ENCODE data around the gene INPP5E.
"Not testable (repeated sequence)": the region's sequence is repeated elsewhere in the genome, so short reads cannot be mapped to it uniquely, and the experiment has no call there.

The INPP5E gene

DNA sequence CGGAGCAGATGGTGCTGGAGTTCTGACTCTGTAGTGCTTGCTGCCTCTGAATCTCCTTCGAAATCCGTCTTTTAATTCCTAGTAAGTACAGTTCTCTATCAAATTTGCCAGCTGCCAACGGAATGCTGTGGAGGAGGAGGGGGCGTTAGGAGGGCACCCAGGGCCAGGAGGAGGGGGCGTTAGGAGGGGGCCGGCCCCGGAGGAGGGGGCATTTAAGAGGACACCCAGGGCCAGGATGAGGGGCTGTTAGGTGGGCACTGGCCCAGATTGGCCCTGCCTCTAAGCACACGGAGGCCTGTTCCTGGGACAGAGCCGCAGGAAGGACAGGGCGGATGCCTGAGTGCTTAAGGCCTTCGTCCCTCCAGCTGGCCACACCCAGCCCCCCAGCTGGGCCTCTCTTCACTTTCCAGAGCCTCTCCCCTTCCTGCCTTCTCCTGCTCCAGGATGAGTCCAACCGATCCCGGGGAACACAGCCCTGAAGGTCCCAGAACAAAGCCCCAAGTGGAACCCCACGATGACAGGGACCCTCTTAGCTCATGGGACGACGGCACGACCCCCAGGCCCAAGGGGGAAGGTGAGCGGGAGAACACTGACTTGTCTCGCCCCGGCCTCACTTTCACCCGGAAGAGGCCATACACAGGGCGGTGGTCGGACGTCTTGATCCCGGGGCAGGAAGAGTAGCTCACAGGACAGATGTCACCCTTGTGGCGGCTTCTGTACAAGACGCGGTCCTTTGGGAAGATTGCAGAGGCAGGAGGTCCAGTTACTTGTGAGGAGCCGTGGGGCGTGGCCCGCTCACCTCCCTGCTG lies 9.8 kb downstream of the INPP5E start:
- DNase-seq (ENCODE audit: low spot score), result no peak

DNA sequence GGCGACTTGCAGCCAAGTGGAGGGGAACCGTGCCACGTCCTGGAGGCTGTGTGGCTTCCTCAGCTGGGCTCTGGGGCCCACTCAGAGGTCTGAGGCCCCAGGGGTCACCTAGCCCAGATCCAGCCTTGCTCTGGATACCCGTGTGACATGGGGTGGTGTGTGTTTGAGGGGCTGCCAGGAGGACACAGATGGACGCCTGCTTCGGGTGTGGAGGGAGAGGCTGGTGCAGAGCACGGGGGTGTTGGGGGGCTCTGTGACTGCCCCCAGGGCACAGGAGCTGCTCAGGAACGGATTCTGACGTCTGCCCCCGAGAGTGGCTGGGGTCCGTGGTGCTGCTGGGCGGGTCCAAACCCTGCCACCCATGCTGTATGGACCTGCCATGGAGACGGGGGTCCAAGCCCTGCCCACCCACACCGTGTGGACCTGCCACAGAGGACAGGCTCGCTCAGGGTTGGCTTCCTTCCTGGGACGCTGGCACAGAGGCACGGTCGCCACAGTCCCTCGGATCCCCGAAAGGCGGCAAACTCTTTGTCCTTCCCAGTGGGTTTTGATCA lies 10.5 kb downstream of the INPP5E start:
- no peak for DNase-seq (ENCODE audit: low spot score)

DNA sequence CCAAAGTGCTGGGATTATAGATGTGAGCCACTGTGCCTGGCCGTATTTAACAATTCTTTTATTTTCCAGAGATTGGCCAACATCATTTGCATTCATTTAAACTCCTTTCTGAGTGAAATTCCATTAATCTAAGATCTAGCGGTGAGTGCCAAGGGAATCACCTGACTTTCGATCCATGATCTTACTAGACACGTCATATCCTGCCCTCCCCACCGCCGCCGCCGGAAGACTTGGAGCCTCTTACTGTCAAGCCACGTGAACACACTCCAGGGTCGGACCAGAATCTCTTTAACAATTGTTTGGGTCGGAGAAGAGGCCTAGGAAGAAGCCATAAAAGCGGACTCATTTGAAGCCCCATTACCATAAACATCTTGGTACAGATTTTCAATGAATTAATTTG lies 12.9 kb downstream of the INPP5E start:
- DNase-seq (ENCODE audit: low spot score), result no peak

DNA sequence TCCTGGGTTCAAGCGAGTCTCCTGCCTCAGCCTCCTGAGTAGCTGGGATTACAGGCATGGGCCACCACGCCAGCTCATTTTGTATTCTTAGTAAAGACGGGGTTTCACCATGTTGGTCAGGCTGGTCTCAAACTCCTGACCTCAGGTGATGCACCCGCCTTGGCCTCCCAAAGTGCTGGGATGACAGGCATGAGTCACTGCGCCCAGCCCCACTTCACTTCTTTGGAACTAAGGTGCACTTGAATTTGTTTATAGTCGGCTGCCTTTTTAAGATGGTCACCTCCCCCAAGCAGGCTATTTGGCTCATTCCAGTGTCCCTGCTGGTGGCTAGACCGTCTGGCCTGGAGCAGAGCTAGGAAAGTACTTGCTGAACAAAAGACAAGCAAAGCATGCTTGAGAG lies 14.3 kb downstream of the INPP5E start:
- DNase-seq (ENCODE audit: low spot score), result not testable (repeated sequence)

DNA sequence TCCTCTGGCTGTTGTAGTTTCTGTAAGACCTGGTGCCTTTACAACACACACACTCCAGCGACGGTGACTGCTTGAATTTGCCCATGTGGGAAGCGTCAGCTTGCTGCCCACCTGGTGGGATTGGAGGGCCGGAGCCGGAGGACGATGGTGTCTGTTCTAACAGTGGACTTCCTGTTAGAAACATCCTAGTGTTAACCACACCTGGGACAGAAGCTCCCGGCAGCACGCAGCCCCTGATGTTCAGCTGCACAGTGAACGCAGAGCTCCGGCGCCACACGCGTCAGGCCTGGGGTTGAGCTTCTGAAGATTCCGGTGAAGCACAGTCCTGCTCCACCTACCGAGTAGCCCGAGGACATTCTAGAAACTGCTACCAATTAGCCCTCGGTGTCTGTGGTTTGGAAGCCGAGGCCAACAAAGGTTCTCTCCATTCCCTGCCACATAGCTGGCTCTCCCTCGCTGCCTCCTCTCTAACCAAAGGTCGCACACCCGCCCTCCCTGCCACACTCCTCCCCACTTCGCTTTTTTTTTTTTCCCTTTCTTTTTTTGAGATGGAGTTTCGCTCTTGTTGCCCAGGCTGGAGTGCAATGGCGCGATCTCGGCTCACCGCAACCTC lies 14.8 kb downstream of the INPP5E start:
- DNase-seq (ENCODE audit: low spot score), result no peak

DNA sequence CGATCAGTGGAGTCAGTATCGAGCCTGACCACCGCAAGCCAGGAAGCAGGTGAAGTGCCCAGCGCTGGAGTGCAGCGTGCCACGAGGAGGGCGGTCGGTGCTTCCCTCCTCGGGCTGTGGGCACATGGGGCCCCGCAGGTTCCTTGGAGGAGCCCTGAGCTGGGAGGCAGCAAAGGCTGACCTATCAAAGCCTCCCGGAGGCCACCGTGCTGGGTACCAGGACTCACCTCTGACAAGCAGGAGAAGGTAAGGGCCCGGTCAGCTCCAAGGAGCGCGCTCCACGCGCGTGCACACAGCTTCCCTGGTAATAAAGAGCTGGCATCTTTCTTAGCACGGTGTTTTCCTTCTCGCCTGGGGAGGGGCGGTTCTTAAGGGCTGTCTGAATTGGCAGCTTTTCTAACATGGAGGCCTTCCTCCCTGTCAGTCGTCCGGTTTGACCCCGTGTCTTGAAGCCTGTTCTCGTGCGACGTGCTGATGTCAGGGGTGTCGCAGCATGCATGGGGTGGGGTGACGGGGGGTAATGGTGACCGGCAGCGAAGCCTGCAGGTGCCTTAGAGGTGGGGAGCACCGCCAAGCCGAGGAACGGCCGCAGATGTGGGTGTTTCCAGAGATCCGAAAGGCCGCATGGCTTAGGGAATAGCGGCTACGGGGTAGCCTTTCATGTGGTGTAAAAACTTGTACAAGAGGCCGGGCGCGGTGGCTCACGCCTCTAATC lies 16.1 kb downstream of the INPP5E start:
- no peak for DNase-seq (ENCODE audit: low spot score)

DNA sequence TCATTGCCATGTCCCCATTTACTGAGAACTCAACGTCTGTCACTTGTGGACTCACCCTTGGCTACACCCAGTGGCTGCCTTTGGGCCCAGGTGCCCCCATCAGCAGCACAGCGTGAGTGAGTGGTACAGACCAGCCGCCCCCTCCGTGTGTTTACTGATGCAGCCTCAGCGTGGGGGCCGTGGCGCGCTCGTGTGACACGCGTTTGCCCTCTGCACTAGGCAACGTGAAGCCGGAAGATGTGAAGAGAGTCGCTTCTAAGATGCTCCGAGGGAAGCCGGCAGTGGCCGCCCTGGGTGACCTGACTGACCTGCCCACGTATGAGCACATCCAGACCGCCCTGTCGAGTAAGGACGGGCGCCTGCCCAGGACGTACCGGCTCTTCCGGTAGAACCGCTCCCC lies 16.8 kb downstream of the INPP5E start:
- no peak for DNase-seq (ENCODE audit: low spot score)

DNA sequence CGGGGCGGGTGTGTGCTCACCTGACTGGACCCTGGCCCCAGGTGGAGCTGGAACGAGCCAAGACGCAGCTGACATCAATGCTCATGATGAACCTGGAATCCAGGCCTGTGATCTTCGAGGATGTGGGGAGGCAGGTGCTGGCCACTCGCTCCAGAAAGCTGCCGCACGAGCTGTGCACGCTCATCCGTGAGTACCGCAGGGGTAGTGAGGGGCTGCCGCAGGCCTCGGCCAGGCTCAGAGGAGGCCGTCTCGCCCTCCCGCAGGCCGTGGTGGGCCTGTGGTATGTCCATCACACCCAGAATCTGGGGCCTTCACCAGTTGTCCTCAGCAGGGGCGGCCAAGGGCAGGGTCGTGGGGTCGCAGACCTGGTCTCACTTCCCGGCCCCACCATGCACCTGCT lies 17.9 kb downstream of the INPP5E start:
- DNase-seq (ENCODE audit: low spot score), result no peak

DNA sequence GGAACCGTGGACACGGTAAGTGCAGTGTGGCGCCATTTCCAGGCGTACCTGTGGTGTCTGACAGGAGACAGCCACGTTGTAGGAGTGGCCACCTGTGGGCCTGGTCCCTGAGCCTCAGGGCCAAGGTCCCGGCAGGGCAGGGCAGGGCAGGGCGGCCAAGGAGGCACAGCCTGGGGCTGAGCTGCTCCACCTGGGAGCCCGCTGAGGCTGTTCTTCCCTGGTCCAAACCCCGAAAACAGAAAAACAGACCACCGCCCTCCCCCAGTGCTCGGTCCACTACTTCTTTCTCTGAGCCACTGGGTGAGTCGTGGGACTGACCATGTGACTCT lies 20.6 kb downstream of the INPP5E start:
- DNase-seq (ENCODE audit: low spot score), result no peak

DNA sequence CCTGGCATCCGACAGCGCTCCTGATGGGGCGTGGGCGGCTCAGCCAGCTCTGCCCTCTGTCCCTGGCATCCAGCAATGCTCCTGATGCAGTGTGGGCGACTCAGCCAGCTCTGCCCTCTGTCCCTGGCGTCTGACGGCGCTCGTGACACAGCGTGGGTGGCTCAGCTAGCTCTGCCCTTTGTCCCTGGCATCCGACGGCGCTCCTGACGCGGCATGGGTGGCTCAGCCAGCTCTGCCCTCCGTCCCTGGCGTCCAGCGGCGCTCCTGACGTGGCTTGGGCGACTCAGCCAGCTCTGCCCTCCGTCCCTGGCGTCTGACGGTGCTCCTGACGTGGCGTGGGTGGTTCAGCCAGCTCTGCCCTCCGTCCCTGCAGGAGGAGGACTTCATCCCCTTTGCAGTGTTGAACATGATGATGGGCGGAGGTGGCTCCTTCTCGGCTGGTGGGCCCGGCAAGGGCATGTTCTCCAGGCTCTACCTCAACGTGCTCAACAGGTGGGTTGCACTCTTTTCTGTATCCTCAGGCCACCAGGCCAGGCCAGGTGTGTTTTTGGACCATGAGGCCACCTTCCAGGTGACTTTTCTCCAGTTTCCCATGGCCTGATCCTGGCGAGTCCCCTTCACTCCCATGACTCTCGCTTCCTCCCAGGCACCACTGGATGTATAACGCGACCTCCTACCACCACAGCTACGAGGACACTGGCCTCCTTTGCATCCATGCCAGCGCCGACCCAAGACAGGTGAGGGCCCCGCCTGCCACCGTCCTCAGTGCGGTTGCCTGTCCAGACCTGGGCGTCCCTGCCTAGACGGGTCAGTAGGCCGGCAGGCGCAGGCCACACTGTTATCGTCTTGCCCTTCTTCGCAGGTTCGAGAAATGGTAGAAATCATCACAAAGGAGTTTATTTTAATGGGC lies 21.2 kb downstream of the INPP5E start:
- DNase-seq (ENCODE audit: low spot score), result no peak

DNA sequence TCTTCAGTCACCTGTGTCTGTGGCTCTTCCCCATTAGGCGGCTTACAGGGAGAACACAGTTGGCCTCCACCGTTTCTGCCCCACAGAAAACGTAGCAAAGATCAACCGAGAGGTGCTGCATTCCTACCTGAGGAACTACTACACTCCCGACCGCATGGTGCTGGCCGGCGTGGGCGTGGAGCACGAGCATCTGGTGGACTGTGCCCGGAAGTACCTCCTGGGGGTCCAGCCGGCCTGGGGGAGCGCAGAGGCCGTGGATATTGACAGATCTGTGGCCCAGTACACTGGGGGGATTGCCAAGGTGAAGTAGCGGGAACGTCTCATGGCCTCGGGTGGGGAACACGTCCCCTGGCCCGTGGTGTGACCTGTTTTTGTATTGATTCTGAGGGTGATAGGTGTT lies 22.7 kb downstream of the INPP5E start:
- no peak for DNase-seq (ENCODE audit: low spot score)

DNA sequence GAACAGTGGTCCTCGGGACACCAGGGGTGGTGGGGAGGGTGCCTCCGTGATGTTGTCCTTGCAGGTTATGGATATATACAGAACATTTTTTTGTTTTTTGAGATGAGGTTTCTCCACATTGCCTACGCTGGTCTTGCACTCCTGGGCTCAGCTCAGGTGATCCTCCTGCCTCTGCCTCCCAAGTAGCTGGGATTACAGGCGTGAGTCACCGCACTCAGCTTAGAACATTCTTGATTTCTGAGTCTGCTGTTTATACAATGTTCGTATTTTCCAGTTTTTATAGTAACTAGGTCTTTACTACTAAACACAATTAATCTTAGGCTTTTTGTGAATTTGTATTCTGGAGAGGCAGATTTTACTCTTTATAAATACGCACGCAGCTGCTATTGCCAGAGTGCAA lies 23.2 kb downstream of the INPP5E start:
- DNase-seq (ENCODE audit: low spot score), result no peak

DNA sequence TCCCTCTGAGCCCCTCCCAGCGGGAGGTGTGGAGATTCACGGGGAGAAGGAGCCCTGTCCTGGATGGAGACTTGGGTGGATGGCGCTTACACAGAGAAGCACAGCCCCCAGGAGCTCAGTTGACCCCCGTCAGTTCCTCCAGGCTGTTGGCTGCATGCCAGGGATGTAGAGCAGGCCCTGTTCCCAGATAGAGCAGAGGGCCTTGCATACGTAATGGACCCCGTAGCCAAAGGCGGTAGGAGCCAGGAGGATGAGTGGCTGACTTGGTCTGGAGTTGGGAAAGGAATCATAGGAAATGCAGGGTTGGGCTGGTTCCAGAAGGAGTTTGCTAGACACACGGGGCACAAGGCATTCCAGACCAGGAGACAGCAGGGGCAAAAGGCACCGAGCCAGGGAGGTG lies 26.7 kb downstream of the INPP5E start:
- DNase-seq (ENCODE audit: low spot score), result no peak

DNA sequence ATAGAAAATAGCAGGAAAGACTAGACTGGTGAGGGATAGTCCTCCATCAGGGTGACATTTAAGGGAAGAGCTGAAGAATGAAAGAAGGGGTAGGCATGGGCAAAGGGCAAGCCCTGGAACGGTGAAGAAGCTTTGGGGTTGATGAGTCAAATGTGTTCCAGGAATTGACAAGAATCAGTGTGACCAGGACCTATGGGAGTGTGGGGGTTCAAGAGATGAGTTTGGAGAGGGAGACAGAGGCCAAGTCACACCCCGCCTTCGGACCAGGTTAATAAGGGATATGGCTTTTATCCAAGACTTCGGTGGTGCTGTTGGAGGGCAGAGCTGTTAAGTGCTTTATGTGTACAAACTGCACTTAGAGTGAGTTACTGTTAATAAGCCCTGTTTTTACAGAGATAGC lies 28.3 kb downstream of the INPP5E start:
- DNase-seq (ENCODE audit: low spot score), result no peak

DNA sequence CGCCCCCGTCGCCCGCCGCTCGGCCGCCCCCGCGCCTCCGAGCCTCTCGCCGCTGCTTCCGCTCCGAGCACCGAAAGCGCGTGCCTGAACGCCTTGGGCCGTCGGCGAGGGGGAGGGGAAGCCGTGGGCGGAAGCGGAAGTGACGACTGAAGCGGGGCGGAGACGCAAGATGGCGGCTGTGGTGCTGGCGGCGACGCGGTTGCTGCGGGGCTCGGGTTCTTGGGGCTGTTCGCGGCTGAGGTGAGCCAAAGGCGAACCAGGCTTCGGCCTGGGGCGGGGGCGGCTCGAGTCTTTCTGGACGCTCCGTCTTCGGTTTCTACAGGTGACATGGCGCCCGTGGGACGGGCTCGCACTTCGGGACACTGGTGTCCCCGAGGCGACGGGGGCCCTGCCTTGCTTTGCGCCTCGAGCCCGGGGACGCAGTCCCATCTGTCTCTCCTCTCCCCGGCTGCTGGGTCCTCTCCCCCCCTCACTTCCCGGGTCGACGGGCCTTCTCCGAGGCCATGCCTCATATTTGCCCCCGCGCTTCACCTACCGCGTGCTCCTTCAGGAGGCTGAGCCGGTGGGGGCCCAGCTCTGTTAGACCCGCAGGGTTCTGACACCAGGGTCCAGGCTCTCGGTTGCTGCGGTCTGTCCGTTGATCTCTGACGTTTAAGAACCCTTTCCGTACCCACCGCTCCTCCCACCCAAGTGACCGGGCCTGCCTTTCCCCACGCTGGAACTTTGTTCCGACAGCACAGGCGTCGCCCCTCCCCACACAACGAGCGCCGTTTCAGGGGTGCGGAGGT lies 29.0 kb downstream of the INPP5E start, which contains the start of the genes ENTR1 and PMPCA:
Gene ENTR1, minus strand, starts transcription at position 115 of the 788 bp plus-strand sequence. CDS start 217 bp downstream, outside the sequence.
Gene PMPCA, plus strand, starts transcription at position 159 of the 788 bp plus-strand sequence. Its CDS starts 11 bp downstream, at position 170.
- DNase-seq (ENCODE audit: low spot score), result peak; percentile 92

DNA sequence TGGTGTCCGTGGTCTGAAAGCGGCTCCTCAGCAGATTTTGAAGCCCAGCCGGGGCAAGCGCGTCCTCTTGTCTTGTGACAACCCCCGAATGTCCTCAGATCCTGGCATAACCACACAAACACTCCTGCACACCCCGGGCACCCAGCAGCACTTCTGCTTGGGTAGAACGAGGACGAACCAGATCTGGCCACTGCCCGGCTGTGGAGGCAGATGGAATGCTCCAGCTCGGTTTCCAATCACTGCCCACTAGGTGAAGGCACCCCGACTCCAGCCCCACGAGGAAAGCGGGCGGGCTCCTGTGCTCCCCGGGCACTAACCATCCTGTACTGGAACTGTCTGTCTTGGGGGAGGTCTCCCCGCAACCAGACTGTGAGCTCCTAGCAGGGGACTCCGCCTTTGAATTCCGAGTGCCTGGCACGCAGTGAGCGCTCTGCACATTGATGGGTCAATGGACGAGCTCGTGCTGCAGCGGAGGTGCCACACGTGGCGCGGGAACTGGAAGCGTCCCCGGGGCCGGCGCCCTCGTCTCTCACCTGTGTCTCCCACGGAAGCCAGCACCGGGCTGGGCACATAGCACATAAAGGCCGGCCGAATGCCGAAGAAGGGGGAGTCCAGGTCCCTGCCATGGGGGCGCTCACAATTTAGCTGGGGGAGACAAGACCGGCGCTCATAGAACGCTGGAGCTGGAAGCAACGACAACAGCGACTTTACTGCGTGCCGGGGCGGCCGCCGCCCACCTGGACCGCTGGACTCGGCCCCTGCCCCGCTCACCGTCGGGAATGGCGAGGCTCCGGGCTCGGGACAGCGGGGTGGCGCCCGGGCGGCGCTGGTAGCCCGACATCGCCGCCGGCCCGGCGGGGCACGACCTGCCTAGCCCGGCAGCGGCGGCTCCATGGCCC lies 29.8 kb downstream of the INPP5E start:
- peak; percentile 23 for DNase-seq (ENCODE audit: low spot score)

DNA sequence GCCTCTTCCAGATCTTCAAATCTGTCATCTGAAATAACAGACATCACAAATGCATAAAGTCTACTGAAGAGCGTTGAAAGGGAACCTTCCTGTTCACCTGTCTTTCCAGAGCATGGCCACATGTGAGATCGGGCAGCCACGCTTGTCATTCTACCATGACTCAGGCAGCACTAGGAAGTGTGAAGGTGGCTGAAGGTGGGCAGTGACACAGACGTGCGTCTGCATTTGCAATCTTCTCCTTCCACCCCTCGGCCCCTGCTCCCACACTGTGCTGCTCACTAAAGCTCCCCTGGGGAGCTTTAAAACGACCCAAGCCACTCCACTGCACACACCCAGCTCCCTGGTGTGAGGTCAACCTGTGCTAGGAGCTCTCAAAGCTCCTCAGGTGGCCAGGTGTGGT lies 31.7 kb downstream of the INPP5E start:
- DNase-seq (ENCODE audit: low spot score), result no peak

DNA sequence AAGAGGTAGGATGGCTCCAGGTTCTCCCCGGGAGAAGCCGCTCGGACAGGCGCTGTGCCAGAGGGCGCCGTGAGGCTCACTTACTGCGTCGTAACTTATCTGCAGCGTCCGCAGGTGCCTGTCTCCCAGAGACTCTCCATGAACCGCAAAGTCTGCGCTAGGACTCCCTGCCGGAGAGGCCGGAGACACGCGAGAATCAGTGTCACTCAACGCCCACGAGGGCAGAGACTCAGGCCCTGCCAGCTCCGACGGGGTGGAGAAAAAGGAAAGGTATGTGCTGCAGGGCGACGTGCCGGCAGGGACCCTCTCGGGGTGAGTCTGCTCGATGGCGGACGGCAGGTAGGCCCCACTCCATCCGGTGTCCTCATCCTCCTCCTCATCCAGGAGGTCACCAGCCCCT lies 32.6 kb downstream of the INPP5E start:
- not testable (repeated sequence) for DNase-seq (ENCODE audit: low spot score)

DNA sequence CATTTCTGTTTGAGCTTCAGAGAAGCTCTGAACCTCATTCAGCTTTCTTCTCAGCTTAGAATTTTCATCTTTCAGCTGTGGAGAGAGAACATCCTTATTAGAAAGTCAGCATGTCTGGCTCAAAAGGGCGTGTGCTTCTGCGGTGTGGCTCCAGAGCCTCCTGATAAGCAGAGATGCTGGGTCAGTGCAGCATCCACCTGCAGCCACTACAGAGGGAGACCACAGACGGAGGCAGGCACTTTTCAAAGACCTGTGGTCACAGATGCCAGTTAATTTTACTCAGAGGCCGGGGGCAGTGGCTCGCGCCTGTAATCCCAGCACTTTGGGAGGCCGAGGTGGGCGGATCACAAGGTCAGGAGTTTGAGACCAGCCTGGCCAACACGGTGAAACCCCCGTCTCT lies 33.7 kb downstream of the INPP5E start:
- not testable (repeated sequence) for DNase-seq (ENCODE audit: low spot score)

DNA sequence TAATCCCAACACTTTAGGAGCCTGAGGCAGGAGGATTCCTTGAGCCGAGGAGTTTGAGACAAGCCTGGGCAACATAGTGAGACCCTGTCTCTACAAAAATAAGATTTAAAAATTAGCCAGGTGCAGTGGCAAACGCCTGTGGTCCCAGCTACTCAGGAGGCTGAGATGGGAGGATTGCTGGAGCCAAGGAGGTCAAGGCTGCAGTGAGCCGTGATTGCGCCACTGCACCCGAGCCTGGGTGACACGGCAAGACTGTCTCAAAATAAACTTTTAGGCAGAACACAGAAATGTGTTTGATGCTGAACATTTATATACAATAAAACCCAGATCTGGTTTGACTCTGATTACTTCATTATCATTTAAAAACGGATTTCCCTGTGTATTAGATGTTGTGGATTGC lies 34.2 kb downstream of the INPP5E start:
- DNase-seq (ENCODE audit: low spot score), result no peak

Data from CD4-positive, alpha-beta T cell treated with Interleukin-6 at 100 ng/mL for 8 hours (primary cell).